PC-9 (cell line): ENCODE results near the gene CHST12. TPM values are rescaled to one million over a fixed set of nuclear protein-coding genes. Genes with fewer than 3 reads are reported as not detected.

Source experiments
- BruUV-seq: library from RNA; stranded (reverse); fragments of 400-500 nt; replicated peaks from 2 replicates; lab custom pipeline; 2021; lab: Mats Ljungman, UMichigan
- CTCF ChIA-PET: fragments of 300-600 bp; sonication (Branson Sonifier 250); formaldehyde crosslinking; loops from one replicate; lab custom pipeline; 2022; ENCODE audit warnings: antibody characterized with exemption; lab: Charles Lee
- POLR2A ChIA-PET: fragments of 300-600 bp; sonication (Branson Sonifier 250); formaldehyde crosslinking; loops from one replicate; lab custom pipeline; 2022; ENCODE audit warnings: antibody characterized with exemption; ENCODE audit not compliant: unreplicated experiment; lab: Charles Lee
- DNase-seq, 2 experiments: peaks; one replicate each; pipeline versions ENCODE4 v3.0.0 to v3.0.0-alpha.2; 2015 to 2022; ENCODE audit warnings: mixed read lengths in 1 of 2
- H2AFZ ChIP-seq: fragments of 200-600 bp; sonication (generic); 2 replicates; pipeline ENCODE4 v1.8.1; 2017; ENCODE audit warnings: antibody characterized with exemption
- H3F3A ChIP-seq: fragments of 200-600 bp; sonication (generic); 2 replicates; pipeline ENCODE4 v1.8.1; 2017; ENCODE audit warnings: antibody characterized with exemption, mild to moderate bottlenecking, low read depth; ENCODE audit not compliant: insufficient read depth
- H3K27ac ChIP-seq: fragments of 200-600 bp; sonication (generic); 2 replicates; pipeline ENCODE4 v1.6.1; 2016; ENCODE audit warnings: mixed run types
- H3K27me3 ChIP-seq: fragments of 200-600 bp; sonication (generic); 2 replicates; pipeline ENCODE4 v1.6.1; 2016; ENCODE audit warnings: low read depth, mixed run types; ENCODE audit not compliant: insufficient read depth
- H3K36me3 ChIP-seq: fragments of 200-600 bp; sonication (generic); 2 replicates; pipeline ENCODE4 v1.6.1; 2016; ENCODE audit warnings: low read depth, mixed run types
- H3K4me1 ChIP-seq: fragments of 200-600 bp; sonication (generic); replicated peaks from 2 replicates; pipeline ENCODE4 v1.6.1; 2016; ENCODE audit warnings: mixed run types; ENCODE audit not compliant: insufficient read depth
- H3K4me2 ChIP-seq: fragments of 200-600 bp; sonication (generic); 2 replicates; pipeline ENCODE4 v1.6.1; 2017; ENCODE audit warnings: mixed run types
- H3K4me3 ChIP-seq: fragments of 200-600 bp; sonication (generic); 2 replicates; pipeline ENCODE4 v1.6.1; 2016; ENCODE audit warnings: mixed run types
- H3K79me2 ChIP-seq: fragments of 200-600 bp; sonication (generic); 2 replicates; pipeline ENCODE4 v1.6.1; 2017; ENCODE audit warnings: low read depth, mixed run types
- H3K9me2 ChIP-seq: fragments of 200-600 bp; sonication (generic); 2 replicates; pipeline ENCODE4 v1.8.1; 2017; ENCODE audit warnings: mild to moderate bottlenecking; ENCODE audit not compliant: insufficient read depth
- H3K9me3 ChIP-seq: fragments of 200-600 bp; sonication (generic); 2 replicates; pipeline ENCODE4 v1.8.1; 2016; ENCODE audit warnings: low read depth; ENCODE audit not compliant: insufficient read depth
- H4K20me1 ChIP-seq: fragments of 200-600 bp; sonication (generic); 2 replicates; pipeline ENCODE4 v1.8.1; 2017; ENCODE audit not compliant: insufficient read depth
- CTCF ChIP-seq: fragments of 200-600 bp; sonication (generic); conservative IDR thresholded peaks from 2 replicates; pipeline ENCODE4 v1.6.1; 2017; ENCODE audit warnings: mixed run types, antibody characterized with exemption, mild to moderate bottlenecking, moderate library complexity
- EZH2 ChIP-seq: fragments of 200-600 bp; sonication (generic); IDR thresholded peaks from 2 replicates; pipeline ENCODE4 v1.8.0; 2017; ENCODE audit warnings: antibody characterized with exemption, low read depth
- intact Hi-C: fragments of 100-400 bp; cut with micrococcal nuclease; formaldehyde crosslinking; loops from one replicate; pipeline ENCODE4 v1.10.0; 2022; ENCODE audit not compliant: unreplicated experiment
- total RNA-seq: library from RNA; stranded (reverse); gene quantifications from 2 replicates; pipeline ENCODE4 v1.2.3, GENCODE V29; 2021

Gene CHST12
- total RNA-seq, 1 experiment from 2014 or later: 25.9 TPM

GRCh38 chr7:2474813-2475677 is 71.6 kb downstream of the CHST12 start:
- Histone ChIP-seq H3K27me3 (peaks cover 3% of the 10 kb centered on the region; the same call in 1 of the 2 replicates), H3K4me2 (no peak overlapping the region), H2AFZ (no peak overlapping the region), H3K4me1 (peaks cover 13% of the 10 kb centered on the region), H3K4me3 (no peak overlapping the region), H3F3A (peaks cover 19% of the 10 kb centered on the region; the same call in 1 of the 2 replicates), H3K27ac (no peak overlapping the region), H3K9me2 (no peaks in the 10 kb centered on the region), H3K79me2 (no peaks in the 10 kb centered on the region), H3K36me3 (no peaks in the 10 kb centered on the region), H4K20me1 (no peaks in the 10 kb centered on the region), H3K9me3 (no peaks in the 10 kb centered on the region)
- POLR2A ChIA-PET: no interaction called here
- CTCF ChIA-PET: no interaction called here
- TF ChIP-seq CTCF (0 out of 2 replicates have a peak, but pooled peaks have one; percentile 15), EZH2 (no peak)
- no peak for DNase-seq
- intact Hi-C loops: loop anchor here (5.0 kb wide), 2 partner anchors 47 to 82 kb away; partner anchors contain the start of genes BRAT1 and IQCE
- BruUV-seq: no TSS peak

- TF ChIP-seq CTCF: no peak
- TF ChIP-seq EZH2: no peak
- peaks cover 3% of the 10 kb centered on the region; the same call in 1 of the 2 replicates for H3K27me3 ChIP-seq
- H3F3A ChIP-seq: peaks cover 18% of the 10 kb centered on the region; the same call in 1 of the 2 replicates
- H3K4me1 ChIP-seq: peaks cover 13% of the 10 kb centered on the region
- no peaks in the 10 kb centered on the region for H3K79me2 ChIP-seq
- ChIA-PET POLR2A (no interaction called here), CTCF (no interaction called here)
- no TSS peak for BruUV-seq
- no peaks in the 10 kb centered on the region for H3K9me2 ChIP-seq
- H2AFZ ChIP-seq: no peak overlapping the region
- DNase-seq: no peak
- intact Hi-C loops: loop anchor here (5.0 kb wide), 2 partner anchors 47 to 82 kb away; partner anchors contain the start of genes BRAT1 and IQCE
- H3K27ac ChIP-seq: no peak overlapping the region
- no peaks in the 10 kb centered on the region for H3K9me3 ChIP-seq
- H3K4me3 ChIP-seq: no peak overlapping the region
- H3K4me2 ChIP-seq: no peak overlapping the region
- H4K20me1 ChIP-seq: no peaks in the 10 kb centered on the region
- no peaks in the 10 kb centered on the region for H3K36me3 ChIP-seq
Measured at GRCh38 chr7:2475678-2476015, 72.2 kb downstream of the CHST12 start.

GRCh38 chr7:2476298-2476697 is 72.9 kb downstream of the CHST12 start, which contains the start of gene GRIFIN:
GRIFIN (minus strand) TSS chr7:2476398; CDS start chr7:2476383, 15 bp downstream.
- Histone ChIP-seq H3F3A (peaks cover 13% of the 10 kb centered on the region; the same call in 1 of the 2 replicates), H3K79me2 (no peaks in the 10 kb centered on the region), H3K4me2 (no peak within 1 kb of the TSS), H3K4me3 (no peak within 1 kb of the TSS), H2AFZ (no peak within 1 kb of the TSS), H3K4me1 (peaks cover 10% of the 10 kb centered on the region), H3K36me3 (no peaks in the 10 kb centered on the region), H4K20me1 (no peaks in the 10 kb centered on the region), H3K9me2 (no peaks in the 10 kb centered on the region), H3K27me3 (peaks cover 3% of the 10 kb centered on the region; the same call in 1 of the 2 replicates), H3K9me3 (no peaks in the 10 kb centered on the region), H3K27ac (no peak within 1 kb of the TSS)
- DNase-seq: no peak
- POLR2A ChIA-PET: no interaction called here
- BruUV-seq: no TSS peak
- intact Hi-C loops: loop anchor here (5.0 kb wide), 2 partner anchors 46 to 81 kb away; partner anchors contain the start of genes BRAT1 and IQCE
- no peak for TF ChIP-seq CTCF
- TF ChIP-seq EZH2: no peak
- CTCF ChIA-PET: no interaction called here
